SU-DHL-6 (cell line): ENCODE measurements around the gene BCKDK.
A peak's percentile ranks its signal among the peaks of the same experiment; 100 is the strongest.

Source experiments
- H2AFZ ChIP-seq: fragments of 200-600 bp; sonication (generic); 2 replicates; pipeline ENCODE4 v1.6.1; 2014; ENCODE audit warnings: low read depth, mild to moderate bottlenecking, moderate library complexity, mixed read lengths, antibody characterized with exemption, low read length; ENCODE audit not compliant: severe bottlenecking
- H3F3A ChIP-seq: fragments of 200-600 bp; shearing (Covaris generic); 2 replicates; pipeline ENCODE4 v1.6.0; 2016; ENCODE audit warnings: antibody characterized with exemption, mild to moderate bottlenecking; ENCODE audit not compliant: insufficient read depth
- H3K27ac ChIP-seq: fragments of 200-600 bp; sonication (generic); 2 replicates; pipeline ENCODE4 v1.5.1; 2016; ENCODE audit warnings: low read depth, mild to moderate bottlenecking, low read length, moderate library complexity, mixed read lengths
- H3K27me3 ChIP-seq: fragments of 200-600 bp; sonication (generic), shearing (Covaris generic); 2 replicates; pipeline ENCODE4 v1.6.0; 2014; ENCODE audit warnings: mild to moderate bottlenecking, low read length
- H3K36me3 ChIP-seq: fragments of 200-600 bp; sonication (generic); 2 replicates; pipeline ENCODE4 v1.6.1; 2014; ENCODE audit warnings: mild to moderate bottlenecking, low read length, mixed read lengths
- H3K4me2 ChIP-seq: fragments of 300-600, 200-600 bp; shearing (Covaris generic), sonication (generic); 2 replicates; pipeline ENCODE4 v1.6.0; 2014; ENCODE audit warnings: low read length, low read depth, mild to moderate bottlenecking; ENCODE audit not compliant: poor library complexity, severe bottlenecking
- H3K4me3 ChIP-seq: fragments of 200-600 bp; sonication (generic); 2 replicates; pipeline ENCODE4 v1.5.1; 2014; ENCODE audit warnings: antibody characterized with exemption, low read length, mild to moderate bottlenecking, mixed read lengths; ENCODE audit not compliant: insufficient read depth, poor library complexity, severe bottlenecking
- H3K79me2 ChIP-seq: fragments of 200-600 bp; sonication (generic); 2 replicates; pipeline ENCODE4 v1.6.1; 2014; ENCODE audit warnings: mild to moderate bottlenecking, low read length, moderate library complexity; ENCODE audit not compliant: insufficient read depth
- H3K9ac ChIP-seq: fragments of 200-600 bp; sonication (generic); 2 replicates; pipeline ENCODE4 v1.7.0; 2014; ENCODE audit warnings: mild to moderate bottlenecking, low read length
- H3K9me2 ChIP-seq: fragments of 200-600 bp; sonication (generic); replicated peaks from 2 replicates; pipeline ENCODE4 v1.6.1; 2014; ENCODE audit warnings: low read length; ENCODE audit not compliant: insufficient read depth
- H3K9me3 ChIP-seq: fragments of 200-600 bp; sonication (generic); 2 replicates; pipeline ENCODE4 v1.6.1; 2014; ENCODE audit warnings: low read length, mixed read lengths; ENCODE audit not compliant: insufficient read depth
- H4K20me1 ChIP-seq: fragments of 200-600 bp; sonication (generic); 2 replicates; pipeline ENCODE4 v1.6.1; 2014; ENCODE audit warnings: low read depth, mild to moderate bottlenecking, antibody characterized with exemption, low read length, moderate library complexity, mixed read lengths
- CTCF ChIP-seq: fragments of 200-600 bp; sonication (generic); IDR thresholded peaks from one replicate; pipeline ENCODE4 v1.5.1; 2017; ENCODE audit warnings: antibody characterized with exemption, mild to moderate bottlenecking, low read length, moderate library complexity; ENCODE audit not compliant: insufficient read depth, poor library complexity, severe bottlenecking
- EZH2phosphoT487 ChIP-seq: fragments of 200-600 bp; sonication (generic), shearing (Covaris generic); conservative IDR thresholded peaks from 2 replicates; pipeline ENCODE4 v1.6.1; 2018; ENCODE audit warnings: mild to moderate bottlenecking, antibody characterized with exemption, low read length, moderate library complexity, mixed read lengths

The BCKDK gene

GRCh38 chr16:31108794-31109558 is 790 bp downstream of the BCKDK start:
- Histone ChIP-seq H2AFZ (peak overlapping the region; percentile 74), H3K9ac (peak overlapping the region; percentile 86)

GRCh38 chr16:31109622-31110021 is 1.4 kb downstream of the BCKDK start:
- H3K36me3 ChIP-seq, result no peaks in the 10 kb centered on the region
- no peak overlapping the region for H3K27ac ChIP-seq
- H4K20me1 ChIP-seq, result no peaks in the 10 kb centered on the region
- no peak overlapping the region for H3K9ac ChIP-seq
- H3K79me2 ChIP-seq, result 0 out of 2 replicates have a peak, but pooled peaks cover 7% of the 10 kb centered on the region
- H2AFZ ChIP-seq, result no peak overlapping the region
- H3K9me2 ChIP-seq, result no peaks in the 10 kb centered on the region
- H3K9me3 ChIP-seq, result no peaks in the 10 kb centered on the region
- H3K4me2 ChIP-seq, result no peak overlapping the region
- no peaks in the 10 kb centered on the region for H3K27me3 ChIP-seq
- TF ChIP-seq CTCF (no peak), EZH2phosphoT487 (no peak)
- H3K4me3 ChIP-seq, result no peak overlapping the region
- H3F3A ChIP-seq, result 0 out of 2 replicates have a peak, but pooled peaks cover 16% of the 10 kb centered on the region

More at GRCh38 chr16:31108794-31109558, 790 bp downstream of the BCKDK start:
- no peaks in the 10 kb centered on the region for H4K20me1 ChIP-seq
- H3F3A ChIP-seq, result 0 out of 2 replicates have a peak, but pooled peaks cover 16% of the 10 kb centered on the region
- H3K36me3 ChIP-seq, result no peaks in the 10 kb centered on the region
- H3K27me3 ChIP-seq, result no peaks in the 10 kb centered on the region
- H3K79me2 ChIP-seq, result 0 out of 2 replicates have a peak, but pooled peaks cover 7% of the 10 kb centered on the region
- H3K9me3 ChIP-seq, result no peaks in the 10 kb centered on the region
- H3K27ac ChIP-seq, result no peak overlapping the region
- peak overlapping the region; percentile 98 for H3K4me2 ChIP-seq
- TF ChIP-seq EZH2phosphoT487 (no peak), CTCF (no peak)
- no peaks in the 10 kb centered on the region for H3K9me2 ChIP-seq
- H3K4me3 ChIP-seq, result peak overlapping the region; percentile 74

GRCh38 chr16:31110106-31111034 is 2.2 kb downstream of the BCKDK start:
- Histone ChIP-seq H3K9ac (no peak overlapping the region), H4K20me1 (no peaks in the 10 kb centered on the region), H3K79me2 (0 out of 2 replicates have a peak, but pooled peaks cover 7% of the 10 kb centered on the region), H3F3A (0 out of 2 replicates have a peak, but pooled peaks cover 16% of the 10 kb centered on the region), H2AFZ (no peak overlapping the region), H3K4me2 (no peak overlapping the region), H3K27ac (no peak overlapping the region), H3K27me3 (no peaks in the 10 kb centered on the region), H3K4me3 (no peak overlapping the region), H3K9me3 (no peaks in the 10 kb centered on the region), H3K9me2 (no peaks in the 10 kb centered on the region), H3K36me3 (no peaks in the 10 kb centered on the region)
- no peak for TF ChIP-seq EZH2phosphoT487
- TF ChIP-seq CTCF, result no peak
